Ishikawa (cell line): ENCODE measurements around the gene CMTM8.

Experiments
- CEBPB ChIP-seq: IDR thresholded peaks from 2 replicates; pipeline ENCODE4 v1.6.1; 2012
- CREB1 ChIP-seq: IDR thresholded peaks from 2 replicates; pipeline ENCODE4 v1.6.1; 2012; ENCODE audit warnings: low read depth
- EGR1 ChIP-seq: IDR thresholded peaks from 2 replicates; pipeline ENCODE4 v1.6.1; 2012
- EP300 ChIP-seq: IDR thresholded peaks from 2 replicates; pipeline ENCODE4 v1.6.1; 2012; ENCODE audit warnings: borderline replicate concordance
- FOXM1 ChIP-seq: IDR thresholded peaks from 2 replicates; pipeline ENCODE4 v1.6.1; 2012; ENCODE audit warnings: low read depth, borderline replicate concordance
- MAX ChIP-seq: IDR thresholded peaks from 2 replicates; pipeline ENCODE4 v1.6.1; 2012
- NFIC ChIP-seq: IDR thresholded peaks from 2 replicates; pipeline ENCODE4 v1.6.1; 2012
- RAD21 ChIP-seq: IDR thresholded peaks from 2 replicates; pipeline ENCODE4 v1.6.1; 2012; ENCODE audit warnings: low read depth
- TAF1 ChIP-seq: IDR thresholded peaks from 2 replicates; pipeline ENCODE4 v1.6.1; 2012; ENCODE audit warnings: low read depth, mild to moderate bottlenecking
- TCF12 ChIP-seq: IDR thresholded peaks from 2 replicates; pipeline ENCODE4 v1.6.1; 2012; ENCODE audit warnings: low read depth
- TEAD4 ChIP-seq: IDR thresholded peaks from 2 replicates; pipeline ENCODE4 v1.6.1; 2012
- YY1 ChIP-seq: IDR thresholded peaks from 2 replicates; pipeline ENCODE4 v1.6.1; 2012; ENCODE audit warnings: low read depth
- ZBTB7A ChIP-seq: IDR thresholded peaks from 2 replicates; pipeline ENCODE4 v1.6.1; 2012; ENCODE audit warnings: low read depth
- TF ChIP-seq, protein P1 (sequence below): IDR thresholded peaks from 2 replicates; pipeline ENCODE4 v1.6.1; 2012; ENCODE audit warnings: low read depth, mild to moderate bottlenecking
- TF ChIP-seq, protein P2 (sequence below): IDR thresholded peaks from 2 replicates; pipeline ENCODE4 v1.6.1; 2012

Gene CMTM8

DNA sequence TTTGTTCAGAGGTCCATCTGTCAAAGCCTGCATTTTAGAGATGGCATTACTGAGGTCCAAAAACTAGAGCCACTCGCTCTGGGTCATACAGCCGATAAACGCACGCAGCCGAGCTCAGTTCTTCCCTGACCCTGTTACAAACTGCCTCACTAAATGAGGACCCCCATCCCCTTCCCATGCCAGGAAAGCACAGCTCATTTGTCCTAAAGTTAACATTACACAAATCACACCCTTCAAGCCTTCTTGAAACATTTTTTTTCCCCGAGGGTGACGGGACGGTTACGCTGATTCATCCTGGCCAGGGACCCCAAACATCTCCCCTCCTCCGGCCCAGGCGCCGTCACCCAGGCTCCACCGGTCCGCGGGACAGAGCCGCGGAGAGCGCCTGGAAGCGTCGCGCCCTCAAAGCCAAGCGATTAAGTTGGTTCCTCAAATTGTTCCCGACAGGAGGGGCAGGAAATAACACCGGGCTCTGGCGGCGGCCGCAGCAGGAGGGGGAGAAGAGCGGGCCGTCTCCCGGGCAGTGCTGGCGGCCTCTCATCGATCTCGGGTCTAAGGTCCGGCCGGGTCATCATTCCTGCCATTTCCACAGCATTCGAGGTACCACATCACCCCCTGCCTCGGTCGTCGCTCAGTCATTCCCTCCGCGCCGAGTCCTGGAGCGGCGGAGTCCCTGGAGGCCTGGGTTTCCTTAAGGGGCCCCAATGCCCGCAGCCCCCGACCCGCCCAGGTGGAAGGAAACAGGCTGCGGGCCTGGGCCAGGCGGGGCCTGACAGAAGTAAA is 619 bp upstream of the CMTM8 start:
- TF ChIP-seq EGR1, result no peak
- no peak for TF ChIP-seq RAD21
- TF ChIP-seq TCF12, result 0 out of 2 replicates have a peak, but pooled peaks have one; percentile 0
- TF ChIP-seq, protein P1, sequence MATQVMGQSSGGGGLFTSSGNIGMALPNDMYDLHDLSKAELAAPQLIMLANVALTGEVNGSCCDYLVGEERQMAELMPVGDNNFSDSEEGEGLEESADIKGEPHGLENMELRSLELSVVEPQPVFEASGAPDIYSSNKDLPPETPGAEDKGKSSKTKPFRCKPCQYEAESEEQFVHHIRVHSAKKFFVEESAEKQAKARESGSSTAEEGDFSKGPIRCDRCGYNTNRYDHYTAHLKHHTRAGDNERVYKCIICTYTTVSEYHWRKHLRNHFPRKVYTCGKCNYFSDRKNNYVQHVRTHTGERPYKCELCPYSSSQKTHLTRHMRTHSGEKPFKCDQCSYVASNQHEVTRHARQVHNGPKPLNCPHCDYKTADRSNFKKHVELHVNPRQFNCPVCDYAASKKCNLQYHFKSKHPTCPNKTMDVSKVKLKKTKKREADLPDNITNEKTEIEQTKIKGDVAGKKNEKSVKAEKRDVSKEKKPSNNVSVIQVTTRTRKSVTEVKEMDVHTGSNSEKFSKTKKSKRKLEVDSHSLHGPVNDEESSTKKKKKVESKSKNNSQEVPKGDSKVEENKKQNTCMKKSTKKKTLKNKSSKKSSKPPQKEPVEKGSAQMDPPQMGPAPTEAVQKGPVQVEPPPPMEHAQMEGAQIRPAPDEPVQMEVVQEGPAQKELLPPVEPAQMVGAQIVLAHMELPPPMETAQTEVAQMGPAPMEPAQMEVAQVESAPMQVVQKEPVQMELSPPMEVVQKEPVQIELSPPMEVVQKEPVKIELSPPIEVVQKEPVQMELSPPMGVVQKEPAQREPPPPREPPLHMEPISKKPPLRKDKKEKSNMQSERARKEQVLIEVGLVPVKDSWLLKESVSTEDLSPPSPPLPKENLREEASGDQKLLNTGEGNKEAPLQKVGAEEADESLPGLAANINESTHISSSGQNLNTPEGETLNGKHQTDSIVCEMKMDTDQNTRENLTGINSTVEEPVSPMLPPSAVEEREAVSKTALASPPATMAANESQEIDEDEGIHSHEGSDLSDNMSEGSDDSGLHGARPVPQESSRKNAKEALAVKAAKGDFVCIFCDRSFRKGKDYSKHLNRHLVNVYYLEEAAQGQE, result no peak
- TF ChIP-seq TEAD4, result no peak
- TF ChIP-seq CREB1, result no peak
- TF ChIP-seq YY1, result 0 out of 2 replicates have a peak, but pooled peaks have one; percentile 19
- TF ChIP-seq FOXM1, result no peak
- no peak for TF ChIP-seq NFIC
- TF ChIP-seq MAX, result peak; percentile 71
- no peak for TF ChIP-seq CEBPB
- TF ChIP-seq ZBTB7A, result peak; percentile 8; the same call in 1 of the 2 replicates
- TF ChIP-seq, protein P2, sequence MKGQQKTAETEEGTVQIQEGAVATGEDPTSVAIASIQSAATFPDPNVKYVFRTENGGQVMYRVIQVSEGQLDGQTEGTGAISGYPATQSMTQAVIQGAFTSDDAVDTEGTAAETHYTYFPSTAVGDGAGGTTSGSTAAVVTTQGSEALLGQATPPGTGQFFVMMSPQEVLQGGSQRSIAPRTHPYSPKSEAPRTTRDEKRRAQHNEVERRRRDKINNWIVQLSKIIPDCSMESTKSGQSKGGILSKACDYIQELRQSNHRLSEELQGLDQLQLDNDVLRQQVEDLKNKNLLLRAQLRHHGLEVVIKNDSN, result no peak

DNA sequence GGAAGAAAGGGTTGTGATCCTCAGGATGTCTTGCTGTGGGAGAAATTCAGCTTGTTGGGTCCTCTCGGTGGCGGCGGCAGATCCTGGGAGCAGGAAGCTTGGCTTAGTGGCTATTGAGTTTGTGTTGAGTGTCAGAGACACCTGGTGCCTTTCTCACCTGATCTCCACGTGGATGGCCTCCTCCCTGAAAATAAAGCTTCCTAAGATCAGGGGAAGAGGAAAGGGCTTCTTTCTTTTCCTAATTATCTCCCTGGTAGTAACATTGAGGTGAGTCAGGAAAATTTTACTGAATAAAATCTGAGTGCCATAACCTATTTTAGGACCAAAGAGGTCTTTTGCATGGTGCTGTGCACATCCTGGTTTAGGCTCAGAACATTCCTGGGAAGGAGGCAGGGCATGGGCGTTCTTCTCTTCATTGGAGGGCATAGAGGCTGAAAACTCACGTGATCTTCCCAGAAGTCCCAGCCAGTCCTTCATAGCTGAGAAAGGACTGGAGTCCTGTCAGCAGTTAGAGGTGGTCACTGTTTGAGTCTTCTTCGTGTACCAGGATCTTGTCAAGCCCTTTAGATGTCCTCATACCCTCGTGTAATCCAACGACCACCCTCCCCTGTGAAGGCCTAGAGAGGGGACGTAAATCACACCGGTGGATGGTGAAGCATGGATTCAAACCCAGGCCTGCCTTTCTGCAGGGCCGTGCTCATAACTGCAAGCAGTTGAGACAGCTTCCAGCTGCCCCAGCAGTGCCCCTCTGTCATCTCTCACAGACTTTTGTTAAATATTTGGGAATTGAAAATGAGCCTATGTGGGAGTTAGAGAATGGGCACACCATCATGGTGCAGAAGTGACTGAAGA is 1.1 kb downstream of the CMTM8 start:
- TF ChIP-seq YY1, result no peak
- TF ChIP-seq, protein P2, result 0 out of 2 replicates have a peak, but pooled peaks have one; percentile 16

- no peak for TF ChIP-seq EP300
- TF ChIP-seq EGR1, result no peak
- TF ChIP-seq CREB1, result no peak
- TF ChIP-seq, protein P1, result no peak
- no peak for TF ChIP-seq FOXM1
- TF ChIP-seq MAX, result no peak
- no peak for TF ChIP-seq RAD21
- TF ChIP-seq TEAD4, result no peak
- no peak for TF ChIP-seq ZBTB7A
- TF ChIP-seq NFIC, result no peak
- no peak for TF ChIP-seq CEBPB
- TF ChIP-seq, protein P2, result no peak
- no peak for TF ChIP-seq TAF1
- TF ChIP-seq YY1, result no peak
These were observed 1.7 kb downstream of the CMTM8 start for GRCh38 chr3:32240159-32240545.

GRCh38 chr3:32241100-32241499 is 2.6 kb downstream of the CMTM8 start:
- TF ChIP-seq YY1 (no peak), NFIC (no peak), EGR1 (no peak), RAD21 (no peak), CEBPB (no peak), CREB1 (no peak), ZBTB7A (no peak), EP300 (no peak), TEAD4 (no peak), MAX (no peak), FOXM1 (no peak), TCF12 (no peak), TAF1 (no peak)
- TF ChIP-seq, protein P2, result no peak
- TF ChIP-seq, protein P1, result no peak
